Stimulated activated CD4-positive, alpha-beta T cell treated with anti-CD3 and anti-CD28 coated beads, Interleukin-12 subunit alpha, Interleukin-12 subunit beta, amount 100 ng/mL, for 48 hours (primary cell): Measurements from ENCODE around the gene PARD3.

Experiments used
- DNase-seq, 3 donors: peaks; one replicate each; pipeline ENCODE4 v3.0.0-alpha.2; 2020; ENCODE audit warnings: low read depth in 2 of 3, low spot score in 1 of 3

PARD3 gene

DNA sequence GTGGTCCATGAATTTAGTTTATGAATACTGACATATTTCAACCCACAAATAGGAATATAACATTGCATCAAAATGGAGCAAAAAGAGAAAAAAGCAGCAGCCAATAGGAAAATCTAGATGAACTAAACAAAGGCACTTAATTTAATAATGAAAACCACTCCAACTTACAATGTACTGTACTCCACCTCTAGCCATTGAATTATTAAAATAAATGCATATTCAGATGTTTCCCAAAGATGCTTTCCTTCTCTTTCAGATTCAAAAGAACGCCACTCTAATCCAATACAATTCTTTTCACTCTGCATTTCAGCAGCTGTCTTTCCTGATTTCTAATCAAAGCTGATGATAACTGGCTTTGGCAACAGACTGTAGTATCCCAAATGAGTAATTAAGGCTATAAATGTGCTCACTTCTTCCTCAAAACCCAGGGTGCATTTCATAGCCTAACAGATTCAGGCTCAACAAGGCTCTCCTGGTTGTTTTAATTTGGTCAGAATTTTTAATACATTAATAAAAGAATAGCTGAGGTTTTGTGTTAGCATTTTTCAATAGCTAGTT is 577.1 kb downstream of the PARD3 start:
- DNase-seq: no peak

DNA sequence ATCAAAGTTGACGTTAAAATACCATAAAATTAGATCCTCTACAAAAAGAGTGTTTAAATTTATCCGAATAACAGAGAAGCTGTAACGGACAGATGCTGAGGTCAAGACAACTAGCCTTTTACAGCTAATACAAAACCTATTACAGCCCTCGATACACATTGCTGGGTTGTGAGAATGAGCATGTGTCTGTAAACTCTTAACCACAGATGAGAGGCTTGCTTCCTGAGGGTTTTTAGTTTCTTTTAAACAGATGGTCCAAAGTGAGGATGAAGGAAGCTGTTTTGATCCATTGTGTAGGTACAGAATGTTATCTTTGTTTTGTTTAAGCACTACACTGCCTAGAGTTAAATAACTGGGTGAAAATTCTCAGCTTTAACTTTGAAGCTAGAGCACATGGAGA is 578.2 kb downstream of the PARD3 start:
- DNase-seq: no peak

DNA sequence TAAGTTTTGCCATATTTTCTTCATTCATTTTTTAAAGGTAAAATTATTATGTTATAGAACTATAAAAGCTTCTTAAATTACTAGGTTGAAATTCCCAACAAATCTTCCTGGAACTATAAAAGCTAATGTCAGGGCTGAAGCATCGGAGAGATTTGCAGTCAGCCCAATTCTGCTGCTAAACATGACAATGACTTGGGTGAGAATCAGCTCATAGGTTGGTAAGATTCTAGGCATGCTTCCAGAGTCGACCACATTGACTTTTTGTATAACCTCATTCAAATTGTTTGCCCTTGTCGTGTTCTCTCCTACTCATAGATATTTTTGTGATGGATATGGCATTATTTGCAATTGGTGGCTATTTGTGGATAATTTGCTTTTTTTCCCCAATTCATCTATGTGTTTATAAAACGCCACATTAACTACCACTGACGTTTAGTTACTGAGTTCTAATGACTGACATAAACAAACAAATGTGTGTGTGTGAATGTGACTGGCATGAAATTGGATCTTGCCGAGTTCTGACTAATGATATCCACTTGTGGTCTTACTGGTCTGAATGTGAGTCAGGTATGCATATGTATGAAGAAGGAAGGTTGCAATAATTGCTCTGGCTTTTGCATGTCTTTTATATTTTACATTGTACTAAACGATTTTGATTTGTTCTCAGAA is 579.8 kb downstream of the PARD3 start:
- DNase-seq: no peak

DNA sequence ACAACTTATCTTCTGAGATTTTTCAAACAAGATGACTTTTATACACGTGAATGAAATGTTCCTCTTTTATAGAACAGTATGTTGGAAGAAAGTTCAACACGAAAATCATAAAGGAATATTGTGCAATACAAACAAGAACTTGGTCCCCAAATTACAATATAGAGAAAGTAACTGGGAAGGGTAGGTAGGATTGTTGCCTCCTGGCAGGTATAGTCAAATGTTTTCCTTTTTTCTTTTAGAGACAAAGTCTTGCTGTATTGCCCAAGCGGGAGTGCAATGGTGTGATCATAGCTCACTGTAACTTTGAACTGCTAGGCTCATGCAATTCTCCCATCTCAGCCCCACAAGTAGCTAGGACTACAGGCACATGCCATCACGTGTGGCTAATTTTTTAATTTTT is 582.6 kb downstream of the PARD3 start:
- DNase-seq: no peak

DNA sequence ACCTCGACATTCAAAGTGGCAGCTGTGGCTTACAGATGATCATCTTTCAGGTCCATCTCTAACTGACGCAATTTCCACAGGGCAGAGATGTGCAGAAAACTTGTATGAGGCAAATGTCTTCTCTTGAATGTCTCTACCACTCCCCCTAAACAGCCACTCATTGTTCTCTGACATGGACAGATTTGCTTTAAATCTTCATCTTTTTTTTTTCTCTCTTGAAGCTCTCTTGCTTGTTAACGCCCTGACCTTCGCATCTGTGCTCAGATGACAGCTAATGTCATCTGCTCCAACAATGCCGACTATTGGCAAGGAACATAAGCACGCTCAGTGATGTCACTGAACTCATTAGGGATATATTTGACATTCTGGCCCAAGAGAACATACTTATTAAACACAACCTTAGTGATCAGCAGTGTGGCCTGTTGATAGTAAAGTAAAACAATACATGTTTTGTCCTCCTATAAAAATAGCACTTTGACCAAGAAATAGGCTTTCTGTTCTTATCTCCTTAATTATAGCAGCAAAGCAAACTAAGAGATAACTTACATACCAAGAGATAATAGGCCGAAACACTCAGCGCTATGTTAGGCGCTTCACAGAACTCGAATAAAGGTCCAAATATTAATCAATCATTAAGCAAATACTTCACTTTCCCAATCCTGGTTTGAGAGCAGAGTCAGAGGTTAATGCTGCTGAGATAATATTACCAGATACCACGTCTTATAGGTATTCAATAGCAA is 583.5 kb downstream of the PARD3 start:
- no peak for DNase-seq

DNA sequence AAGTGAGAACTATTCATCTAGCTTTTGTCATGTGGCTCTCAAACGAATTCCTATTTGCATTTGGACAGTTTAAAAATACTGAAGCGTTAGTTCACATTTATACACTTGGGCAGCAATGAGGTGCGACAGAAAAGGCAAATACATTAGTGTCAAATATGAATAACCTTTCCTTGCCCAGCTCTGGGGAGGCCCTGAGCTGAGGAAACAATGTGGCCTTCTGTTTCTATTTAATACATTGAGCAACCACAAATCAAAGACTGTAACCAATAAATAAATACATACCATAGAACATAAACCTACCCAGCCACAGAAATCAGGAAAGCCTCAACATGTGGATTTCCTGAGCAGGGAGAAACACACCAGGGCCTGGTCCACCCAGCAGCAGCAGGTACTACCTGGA is 585.2 kb downstream of the PARD3 start:
- no peak for DNase-seq

DNA sequence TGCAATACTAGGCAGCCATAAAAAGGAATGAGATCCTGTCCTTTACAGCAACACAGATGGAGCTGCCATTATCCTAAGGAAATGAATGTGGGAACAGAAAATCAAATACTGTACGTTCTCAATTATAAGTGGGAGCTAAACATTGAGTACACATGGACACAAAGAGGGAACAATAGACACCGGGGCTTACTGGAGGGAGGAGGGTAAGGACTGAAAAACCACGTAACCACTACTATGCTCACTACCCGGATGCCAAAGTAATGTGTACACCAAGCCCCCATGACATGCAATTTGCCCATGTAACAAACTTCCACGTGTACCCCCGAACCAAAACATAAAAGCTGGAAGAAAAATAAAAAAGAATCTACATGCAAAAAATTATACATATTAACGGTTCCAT is 587.0 kb downstream of the PARD3 start:
- DNase-seq: no peak

DNA sequence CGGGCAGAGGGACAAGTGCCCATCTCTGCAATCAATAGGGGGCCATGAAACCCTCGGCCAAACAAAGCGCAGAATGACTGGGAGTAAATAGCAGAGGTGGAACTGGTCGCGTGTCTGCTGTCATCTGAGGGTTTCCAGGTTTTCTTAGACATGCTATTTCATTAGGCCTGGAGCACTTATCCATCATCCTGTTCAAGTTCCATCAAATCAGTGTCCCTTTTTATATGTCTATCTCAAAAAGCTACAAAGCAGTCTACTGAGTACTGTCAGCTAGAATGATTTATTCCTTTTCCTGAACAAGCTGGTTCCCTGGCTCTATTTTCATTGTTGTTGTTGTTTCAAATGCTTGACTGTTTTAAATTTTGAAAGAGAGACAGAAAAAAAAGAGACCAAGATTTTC is 590.5 kb downstream of the PARD3 start:
- no peak for DNase-seq

DNA sequence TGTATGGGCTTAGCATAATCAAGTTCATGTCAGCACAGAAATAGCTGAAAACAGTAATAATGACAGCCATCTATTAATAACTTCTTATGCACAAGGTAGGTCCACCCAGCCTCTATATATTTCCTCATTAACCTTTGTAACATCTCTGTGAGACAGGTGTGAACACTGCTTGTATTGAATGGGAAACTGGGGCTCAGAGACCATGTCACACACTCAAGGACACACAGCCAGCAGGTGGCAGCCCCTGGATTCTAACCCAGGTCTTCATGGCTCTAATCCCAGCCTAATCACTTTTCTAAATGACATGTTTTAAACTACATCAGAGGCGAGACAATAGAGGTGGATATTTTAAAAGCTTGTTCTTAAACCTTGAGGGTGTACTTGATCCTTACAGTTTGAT is 591.4 kb downstream of the PARD3 start:
- DNase-seq: no peak

DNA sequence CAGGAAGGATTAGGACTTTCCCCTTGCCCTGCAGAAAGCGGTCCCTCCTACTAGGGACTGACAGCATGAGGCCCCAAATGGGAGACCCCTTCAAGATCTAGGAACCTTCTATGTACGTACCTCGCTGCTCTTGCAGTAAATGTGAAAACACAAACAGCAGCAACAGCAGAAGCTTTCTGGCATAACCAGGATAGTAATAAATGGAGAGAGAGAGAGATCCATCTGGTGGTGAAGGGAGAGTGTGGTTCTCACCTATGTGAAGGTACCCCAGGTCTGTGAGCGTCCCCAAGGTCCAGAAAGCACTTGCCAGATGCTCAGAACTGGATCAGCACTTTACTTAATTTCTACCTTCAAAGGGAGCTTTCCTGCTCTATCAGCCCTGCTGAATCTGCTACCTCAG is 592.7 kb downstream of the PARD3 start:
- DNase-seq: no peak

DNA sequence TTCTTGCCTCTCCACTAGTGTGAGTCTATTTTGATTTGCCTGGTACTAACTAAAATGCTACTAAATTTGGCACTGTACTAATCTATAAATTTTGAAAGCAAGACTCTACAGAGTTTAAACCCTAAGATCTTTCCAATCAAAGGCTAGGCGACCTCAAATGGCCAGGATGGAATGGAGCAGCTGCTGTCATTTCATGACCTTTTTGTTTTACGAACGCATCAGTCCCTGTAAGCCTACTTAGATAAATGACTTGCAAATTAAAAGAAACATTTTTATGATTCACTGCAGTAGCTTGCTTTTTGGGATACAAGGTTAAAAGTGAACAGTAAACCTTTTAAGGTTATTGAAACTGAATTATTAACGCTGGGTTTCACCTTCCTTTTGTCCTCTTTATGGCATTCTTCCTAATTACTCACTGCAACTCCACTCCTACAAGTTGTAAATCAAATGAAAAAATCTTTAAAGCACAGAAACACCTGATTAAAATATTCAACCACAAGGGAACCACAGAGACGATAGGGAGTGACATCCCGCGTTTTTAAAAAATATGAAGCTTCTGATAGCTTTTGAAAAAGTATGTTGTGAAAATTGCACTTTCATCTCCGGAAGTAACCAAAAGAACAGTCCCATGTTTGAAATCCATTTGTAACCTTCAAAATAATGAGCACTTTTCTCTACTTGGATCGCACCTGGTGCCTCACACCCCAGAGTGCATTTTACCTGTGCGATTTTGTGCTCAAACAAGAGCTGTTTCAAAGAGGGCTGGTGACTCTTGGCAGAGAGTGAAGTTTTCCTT is 595.1 kb downstream of the PARD3 start:
- no peak for DNase-seq

DNA sequence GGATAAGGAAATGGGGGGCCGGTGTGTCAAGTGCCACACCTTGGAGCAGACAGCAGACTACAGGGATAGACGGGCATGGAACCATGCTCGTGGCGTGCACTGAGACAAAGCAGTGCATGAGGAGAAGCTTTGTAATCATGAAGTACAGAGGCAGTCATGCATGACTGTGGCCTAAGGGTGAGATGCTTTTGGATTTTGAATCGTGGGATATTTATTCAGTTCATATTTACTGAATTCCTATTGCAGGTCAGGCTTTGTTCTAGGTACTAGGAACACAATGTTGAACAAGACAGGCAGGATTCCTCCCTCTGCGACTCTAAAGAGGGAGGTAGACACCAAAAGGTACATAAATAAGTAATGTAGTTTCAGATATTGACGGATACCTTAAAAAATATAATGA is 597.6 kb downstream of the PARD3 start:
- DNase-seq: no peak

DNA sequence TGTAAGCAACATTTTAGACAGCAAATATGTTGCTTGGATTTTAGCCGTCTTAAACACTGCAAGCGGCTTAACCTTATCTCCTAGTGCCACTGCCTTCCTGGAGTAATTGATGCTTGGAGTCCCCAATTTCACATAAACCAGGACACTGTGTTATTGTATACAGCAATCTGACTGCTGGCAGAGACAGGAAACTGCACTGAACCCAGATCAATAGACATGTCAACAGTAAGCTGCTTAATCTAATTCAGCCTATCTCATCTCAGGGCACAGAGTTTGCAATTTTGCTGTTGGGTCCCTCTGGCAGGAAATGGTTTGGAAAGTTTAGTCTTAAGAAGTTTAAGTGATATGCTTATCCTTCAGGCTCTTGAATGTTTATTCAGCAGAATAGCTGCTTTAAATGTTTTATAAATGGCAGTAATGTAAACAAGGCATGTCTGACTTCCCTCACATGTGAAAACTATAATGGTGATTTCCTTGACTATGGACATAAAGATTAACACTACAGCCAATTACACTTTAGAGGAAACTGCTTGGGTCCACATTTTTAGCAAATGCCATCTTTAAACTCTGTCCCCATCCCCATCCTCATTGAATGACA is 598.6 kb downstream of the PARD3 start:
- no peak for DNase-seq

DNA sequence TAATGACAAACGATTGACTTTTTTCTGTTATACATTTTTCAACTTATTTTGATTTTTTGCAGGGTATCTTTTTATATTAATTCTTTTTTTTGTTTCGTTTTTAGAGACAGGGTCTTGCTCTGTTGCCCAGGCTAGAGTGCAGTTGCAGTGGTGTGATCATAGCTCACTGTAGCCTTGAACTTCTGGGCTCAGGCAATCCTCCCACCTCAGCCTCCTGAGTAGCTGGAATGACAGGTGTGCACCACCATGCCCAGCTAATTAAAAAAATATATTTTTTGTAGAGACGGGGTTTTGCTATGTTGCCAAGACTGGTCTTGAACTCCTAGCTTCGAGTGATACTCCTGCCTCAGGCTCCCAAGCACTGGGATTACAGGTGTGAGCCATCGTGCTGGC is 601.3 kb downstream of the PARD3 start:
- DNase-seq: no peak

DNA sequence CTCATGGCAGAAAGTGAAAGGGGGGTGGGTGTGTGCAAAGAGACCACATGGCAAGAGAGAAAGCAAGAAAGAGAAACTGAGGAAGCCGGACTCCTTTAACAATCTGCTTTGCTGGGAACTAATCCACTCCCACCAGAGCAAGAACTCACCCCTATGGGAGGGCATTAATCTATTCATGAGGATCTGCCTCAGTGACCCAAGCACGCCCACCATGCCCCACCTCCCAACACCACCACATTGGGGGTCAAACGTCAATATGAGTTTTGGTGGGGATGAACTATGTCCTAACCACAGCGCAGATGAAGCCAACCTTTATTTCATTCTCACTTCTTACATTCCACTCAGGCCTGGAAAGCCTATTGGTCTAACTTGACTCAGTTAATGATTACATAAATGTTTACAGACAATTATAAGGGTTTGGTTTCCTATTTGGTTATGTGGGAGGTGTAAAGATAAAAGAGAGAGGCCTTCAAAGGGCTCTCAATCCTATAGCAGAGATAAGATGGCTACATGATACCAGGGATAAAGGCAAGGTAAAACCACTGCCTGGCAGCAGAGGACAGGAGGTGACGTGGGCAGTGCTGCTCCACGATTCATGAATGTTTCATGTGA is 601.8 kb downstream of the PARD3 start:
- no peak for DNase-seq

DNA sequence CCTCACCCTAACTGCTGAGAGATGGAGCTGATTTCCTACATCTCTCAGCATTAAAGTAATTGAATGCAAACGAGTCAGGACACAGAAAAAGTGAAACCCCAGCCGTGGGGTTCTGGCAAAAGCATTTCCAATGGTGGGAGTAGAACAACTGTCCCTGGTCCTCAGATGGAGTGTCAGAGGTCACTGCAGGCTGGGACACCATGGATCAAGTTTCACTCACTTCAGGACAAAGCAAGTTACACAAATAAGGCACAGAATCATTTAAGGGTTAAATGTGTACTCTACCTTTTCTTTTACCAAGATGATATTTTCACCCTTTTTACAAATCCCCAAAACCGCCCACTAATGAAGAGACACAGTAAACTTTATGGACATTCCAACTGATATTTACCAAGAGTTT is 607.8 kb downstream of the PARD3 start:
- no peak for DNase-seq

DNA sequence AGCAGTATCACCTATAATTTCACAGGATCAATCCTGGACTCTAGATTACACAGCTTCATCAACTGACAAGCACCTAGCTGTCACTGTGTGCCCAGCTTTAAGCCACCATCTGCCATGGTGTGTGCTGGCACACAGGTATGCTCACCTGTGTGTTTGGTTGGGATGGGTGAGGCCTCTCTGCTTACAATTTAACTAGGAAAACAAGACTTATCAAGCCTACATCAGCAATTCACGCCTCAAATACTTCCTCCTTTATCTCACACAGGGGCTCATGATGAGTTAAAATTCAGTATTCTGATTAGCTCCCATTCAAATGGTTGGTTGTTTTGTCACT is 608.2 kb downstream of the PARD3 start:
- DNase-seq: no peak

DNA sequence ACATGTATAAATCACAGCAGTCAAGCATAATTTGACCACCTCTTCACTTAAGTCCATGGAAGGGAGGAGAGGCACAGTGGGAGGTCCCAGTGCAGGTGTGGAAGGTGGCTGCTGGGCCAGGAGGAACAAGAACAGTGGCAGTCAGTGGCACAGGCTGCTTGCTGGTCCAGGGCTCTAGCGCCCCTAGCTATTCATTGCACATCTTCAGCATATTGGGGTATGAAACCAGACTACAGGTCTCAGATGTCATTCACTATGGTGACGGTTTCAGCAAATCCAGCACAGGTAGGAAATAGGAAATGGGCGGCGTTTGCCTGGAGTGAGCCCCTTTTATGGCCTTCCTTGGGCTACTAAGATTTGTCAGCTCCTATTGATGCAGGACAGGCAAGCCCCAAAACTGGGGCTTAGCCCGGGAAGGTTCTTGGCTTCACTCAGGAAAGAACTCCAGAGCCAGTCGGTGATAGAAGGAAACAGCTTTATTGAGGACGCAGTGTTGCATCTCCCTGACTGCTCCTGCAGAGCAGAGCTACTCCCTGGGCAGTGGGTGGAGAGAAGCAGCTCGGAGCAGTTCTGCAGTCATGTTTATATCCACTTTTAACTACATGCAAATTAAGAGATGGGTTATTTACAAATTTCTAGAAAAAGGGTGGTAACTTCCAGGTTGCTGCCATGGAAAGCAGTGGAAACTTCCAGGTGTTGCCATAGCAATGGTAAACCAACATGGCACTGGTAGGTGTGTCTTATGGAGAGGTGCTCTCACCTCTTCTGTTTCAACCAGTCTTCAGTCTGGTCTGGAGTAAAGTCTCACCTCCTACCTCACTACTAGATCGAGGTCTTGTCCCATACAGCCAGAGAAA is 608.8 kb downstream of the PARD3 start:
- no peak for DNase-seq

DNA sequence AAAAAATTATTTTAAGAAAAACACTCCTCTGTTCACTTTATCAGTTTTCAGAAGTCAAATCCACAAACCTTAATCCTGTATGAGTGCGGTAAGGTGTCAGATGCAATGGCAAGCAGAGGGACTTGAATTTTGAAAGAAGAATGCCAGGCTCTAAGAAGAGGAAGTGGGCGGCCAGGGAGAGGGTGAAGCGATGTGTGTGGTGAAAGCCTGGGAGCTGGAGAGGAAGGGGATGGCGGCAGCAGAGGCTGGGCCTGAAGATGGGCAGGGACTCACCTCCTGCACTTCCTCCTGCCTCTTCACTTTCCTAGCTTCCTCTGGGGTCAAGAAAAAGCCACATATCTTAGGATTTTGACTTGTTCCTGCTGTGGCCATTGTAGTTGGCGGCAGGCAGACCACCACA is 609.6 kb downstream of the PARD3 start:
- no peak for DNase-seq

DNA sequence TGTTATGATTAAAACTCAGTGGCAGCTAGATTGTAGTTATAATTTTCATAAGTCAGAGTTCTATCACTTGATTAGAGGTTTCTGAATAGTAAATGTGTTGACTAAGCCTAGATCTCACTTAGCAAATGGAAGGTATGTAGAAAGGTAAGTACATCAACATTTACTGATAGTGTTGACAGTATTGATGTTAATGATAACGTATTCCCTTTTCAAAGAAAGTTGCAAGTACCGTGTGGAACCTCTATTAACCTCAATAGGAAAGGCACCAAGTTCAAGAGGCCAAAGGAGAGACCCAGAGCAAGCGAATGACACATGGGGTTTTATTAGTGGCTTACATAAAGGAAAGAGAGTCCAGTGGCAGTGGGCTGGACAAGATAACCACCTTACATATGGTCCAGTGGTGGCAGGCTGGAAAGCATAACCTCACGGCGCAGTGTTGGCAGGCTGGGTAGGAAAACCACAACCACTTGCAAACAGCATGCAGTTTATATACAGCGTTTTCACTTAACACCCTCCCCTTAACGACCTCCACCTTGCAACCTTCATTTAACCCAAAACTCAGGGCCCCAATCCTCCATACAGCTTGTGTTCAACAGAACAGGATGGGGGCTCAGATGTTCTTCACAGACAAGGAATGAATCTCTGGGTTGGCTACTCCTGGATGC is 611.0 kb downstream of the PARD3 start:
- no peak for DNase-seq
